AG04449 (cell line): ENCODE data around the gene HOXB4.
"Not testable (repeated sequence)": the region's sequence is repeated elsewhere in the genome, so short reads cannot be mapped to it uniquely, and the experiment has no call there.

ENCODE experiments used
- CTCF ChIA-PET: fragments of 350-600 bp; formaldehyde crosslinking; extraction: SDS; loops from one replicate; lab custom pipeline; 2021; ENCODE audit warnings: antibody characterized with exemption; lab: Yijun Ruan, JAX
- POLR2A ChIA-PET: fragments of 400-600, 350-600 bp; formaldehyde crosslinking; extraction: SDS; loops from one replicate; lab custom pipeline; 2020; ENCODE audit warnings: antibody characterized with exemption, inconsistent platforms; lab: Yijun Ruan, JAX
- DNase-seq: peaks from one replicate; pipeline ENCODE4 v3.0.0-alpha.2; 2010; ENCODE audit warnings: low read depth, low spot score
- H3K4me3 ChIP-seq: 2 replicates; pipeline ENCODE4 v1.5.1; 2011; ENCODE audit warnings: low read depth, mild to moderate bottlenecking, control low read depth, low read length
- TF ChIP-seq, protein P1 (sequence below): IDR thresholded peaks from one replicate; pipeline ENCODE4 v1.5.1; 2011; ENCODE audit warnings: mild to moderate bottlenecking, moderate library complexity, low read length, control low read depth, inconsistent platforms; ENCODE audit not compliant: insufficient read depth; ENCODE audit errors: missing control alignments

HOXB4 gene

DNA sequence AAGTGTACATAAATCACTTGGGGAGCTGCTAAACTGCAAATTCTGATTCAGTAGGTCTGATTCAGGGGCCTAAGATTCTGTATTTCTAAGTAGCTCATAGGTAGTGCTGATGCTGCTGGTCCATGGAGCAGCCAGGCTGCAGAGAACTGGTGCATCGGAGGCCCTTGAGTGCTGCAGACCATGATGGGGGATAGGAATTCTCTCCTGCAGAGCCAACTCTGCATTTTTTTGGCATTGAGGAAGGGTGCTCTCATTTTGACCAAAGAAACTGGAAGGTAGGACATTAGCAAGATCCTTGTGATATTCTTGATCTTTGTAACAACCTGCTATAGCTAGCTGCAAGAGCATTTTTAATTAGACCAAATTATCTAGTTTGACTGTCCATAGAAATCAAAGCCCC lies 37.9 kb downstream of the HOXB4 start:
- CTCF ChIA-PET, result interaction anchor here (0.8 to 3.2 kb wide), 11 partner anchors 9 to 205 kb away, joined by 3 to 23 read pairs (median 3); partner anchors contain the start of gene HOXB5
- TF ChIP-seq, protein P1, sequence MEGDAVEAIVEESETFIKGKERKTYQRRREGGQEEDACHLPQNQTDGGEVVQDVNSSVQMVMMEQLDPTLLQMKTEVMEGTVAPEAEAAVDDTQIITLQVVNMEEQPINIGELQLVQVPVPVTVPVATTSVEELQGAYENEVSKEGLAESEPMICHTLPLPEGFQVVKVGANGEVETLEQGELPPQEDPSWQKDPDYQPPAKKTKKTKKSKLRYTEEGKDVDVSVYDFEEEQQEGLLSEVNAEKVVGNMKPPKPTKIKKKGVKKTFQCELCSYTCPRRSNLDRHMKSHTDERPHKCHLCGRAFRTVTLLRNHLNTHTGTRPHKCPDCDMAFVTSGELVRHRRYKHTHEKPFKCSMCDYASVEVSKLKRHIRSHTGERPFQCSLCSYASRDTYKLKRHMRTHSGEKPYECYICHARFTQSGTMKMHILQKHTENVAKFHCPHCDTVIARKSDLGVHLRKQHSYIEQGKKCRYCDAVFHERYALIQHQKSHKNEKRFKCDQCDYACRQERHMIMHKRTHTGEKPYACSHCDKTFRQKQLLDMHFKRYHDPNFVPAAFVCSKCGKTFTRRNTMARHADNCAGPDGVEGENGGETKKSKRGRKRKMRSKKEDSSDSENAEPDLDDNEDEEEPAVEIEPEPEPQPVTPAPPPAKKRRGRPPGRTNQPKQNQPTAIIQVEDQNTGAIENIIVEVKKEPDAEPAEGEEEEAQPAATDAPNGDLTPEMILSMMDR, result no peak
- POLR2A ChIA-PET, result interaction anchor here (0.5 to 6.4 kb wide), 7 partner anchors 8 to 55 kb away, joined by 3 to 57 read pairs (median 5); partner anchors contain the start of gene HOXB5
- no peak overlapping the region for H3K4me3 ChIP-seq
- DNase-seq, result no peak

GRCh38 chr17:48539177-48539576 lies 39.0 kb downstream of the HOXB4 start:
- POLR2A ChIA-PET, result interaction anchor here (0.6 to 6.4 kb wide), 13 partner anchors 9 to 194 kb away, joined by 3 to 57 read pairs (median 4); partner anchors contain the start of gene HOXB5
- CTCF ChIA-PET, result interaction anchor here (1.1 to 3.2 kb wide), 9 partner anchors 10 to 276 kb away, joined by 3 to 23 read pairs (median 4); partner anchors contain the start of gene HOXB5
- peak; percentile 70 for DNase-seq
- TF ChIP-seq, protein P1, result no peak
- H3K4me3 ChIP-seq, result no peak overlapping the region; the same call in 1 of the 2 replicates

DNA sequence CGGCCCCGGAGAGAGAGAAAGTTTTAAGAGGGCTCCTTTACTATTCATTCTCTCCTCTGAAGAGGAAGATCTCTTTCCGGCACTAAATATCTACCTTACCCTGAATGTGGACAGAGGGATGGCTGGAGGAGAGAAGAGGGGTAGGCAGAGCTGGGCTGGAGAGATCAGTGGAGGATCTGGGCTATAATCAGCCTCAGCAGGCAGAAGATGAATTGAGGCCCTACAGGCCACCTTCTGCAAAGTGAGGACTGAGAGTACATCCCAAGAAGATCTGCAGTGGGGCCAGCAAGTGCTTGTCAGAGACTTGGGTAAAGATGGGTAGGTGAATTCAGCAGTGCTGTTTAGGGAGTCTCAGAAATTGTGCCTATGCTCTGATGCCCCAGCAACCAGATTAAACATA lies 40.8 kb downstream of the HOXB4 start:
- TF ChIP-seq, protein P1, result no peak

GRCh38 chr17:48535793-48536559 lies 42.2 kb downstream of the HOXB4 start:
- POLR2A ChIA-PET, DNase-seq, H3K4me3 ChIP-seq: not testable (repeated sequence)
- CTCF ChIA-PET, result interaction anchor here (0.6 to 4.5 kb wide), 4 partner anchors 10 to 44 kb away, joined by 3 to 39 read pairs (median 3); no protein-coding TSS in a partner anchor

More for the DNA sequence above, 40.8 kb downstream of the HOXB4 start:
- no peak overlapping the region for H3K4me3 ChIP-seq
- no peak for DNase-seq
- ChIA-PET POLR2A (interaction anchor here (0.7 to 0.8 kb wide), 2 partner anchors 54 to 64 kb away, joined by 3 to 4 read pairs; no protein-coding TSS in a partner anchor), CTCF (no interaction called here)

GRCh38 chr17:48532261-48532660 lies 45.9 kb downstream of the HOXB4 start:
- H3K4me3 ChIP-seq, result no peak overlapping the region
- TF ChIP-seq, protein P1, result no peak
- DNase-seq, result no peak
- ChIA-PET CTCF (interaction anchor here (4.5 kb wide), 1 partner anchor 11 kb away, joined by 39 read pairs; no protein-coding TSS in a partner anchor), POLR2A (no interaction called here)

DNA sequence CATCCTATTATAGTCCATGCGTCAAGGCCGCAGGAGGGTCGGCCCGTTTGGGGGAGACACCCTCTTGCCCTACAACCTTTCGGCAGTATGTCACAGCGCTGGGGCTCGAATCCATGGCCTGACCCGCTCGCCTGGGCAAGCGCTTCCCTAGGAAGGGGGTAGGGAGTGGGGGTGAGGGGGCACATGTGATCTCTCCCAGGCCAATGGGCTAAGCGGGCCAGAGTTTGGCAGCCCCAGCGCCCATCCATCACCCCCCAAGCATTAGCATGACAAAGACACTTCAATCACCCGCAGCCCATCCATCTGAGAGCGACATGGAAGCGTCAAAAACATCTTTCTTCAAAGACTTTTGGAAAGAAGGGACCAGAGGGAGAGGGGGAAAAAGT lies 47.3 kb downstream of the HOXB4 start, which contains the start of gene HOXB1:
Gene HOXB1 (minus strand): TSS at position 125 of the 386 bp plus-strand sequence. CDS start 107 bp downstream, at position 18.
- no peak within 1 kb of the TSS for H3K4me3 ChIP-seq
- DNase-seq, result no peak
- ChIA-PET POLR2A (no interaction called here), CTCF (no interaction called here)
- TF ChIP-seq, protein P1, result no peak
